Measurements from ENCODE around the gene SLC25A25.

The SLC25A25 gene

DNA sequence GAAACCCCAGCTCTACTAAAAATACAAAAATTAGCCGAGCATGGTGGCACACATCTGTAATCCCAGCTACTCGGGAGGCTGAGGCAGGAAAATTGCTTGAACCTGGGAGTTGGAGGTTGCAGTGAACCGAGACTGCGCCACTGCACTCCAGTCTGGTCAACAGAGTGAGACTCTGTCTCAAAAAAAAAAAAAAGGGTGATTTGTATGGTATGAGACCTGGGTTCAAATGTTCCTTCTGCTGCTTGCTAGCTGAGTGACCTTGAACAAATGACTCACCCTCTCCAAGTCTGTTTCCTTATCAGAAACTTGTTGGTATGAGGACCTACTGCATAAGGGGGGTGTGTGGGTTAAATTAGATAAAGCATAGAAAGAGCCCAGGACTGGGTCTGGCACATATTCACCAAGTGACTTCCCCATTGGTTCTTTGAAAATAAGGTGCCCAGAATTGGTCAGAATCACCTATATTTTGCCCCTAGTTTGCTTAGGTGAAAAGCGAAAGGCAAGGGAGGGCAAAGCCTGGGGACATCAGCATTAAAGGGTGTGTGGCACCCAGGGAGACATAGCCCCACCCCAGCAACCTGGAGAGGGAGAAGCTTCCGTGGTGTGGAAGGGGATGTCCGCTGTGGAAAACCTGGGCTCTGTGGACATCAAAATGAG, 9.9 kb downstream of the SLC25A25 start:
- no peak for DNase-seq

DNA sequence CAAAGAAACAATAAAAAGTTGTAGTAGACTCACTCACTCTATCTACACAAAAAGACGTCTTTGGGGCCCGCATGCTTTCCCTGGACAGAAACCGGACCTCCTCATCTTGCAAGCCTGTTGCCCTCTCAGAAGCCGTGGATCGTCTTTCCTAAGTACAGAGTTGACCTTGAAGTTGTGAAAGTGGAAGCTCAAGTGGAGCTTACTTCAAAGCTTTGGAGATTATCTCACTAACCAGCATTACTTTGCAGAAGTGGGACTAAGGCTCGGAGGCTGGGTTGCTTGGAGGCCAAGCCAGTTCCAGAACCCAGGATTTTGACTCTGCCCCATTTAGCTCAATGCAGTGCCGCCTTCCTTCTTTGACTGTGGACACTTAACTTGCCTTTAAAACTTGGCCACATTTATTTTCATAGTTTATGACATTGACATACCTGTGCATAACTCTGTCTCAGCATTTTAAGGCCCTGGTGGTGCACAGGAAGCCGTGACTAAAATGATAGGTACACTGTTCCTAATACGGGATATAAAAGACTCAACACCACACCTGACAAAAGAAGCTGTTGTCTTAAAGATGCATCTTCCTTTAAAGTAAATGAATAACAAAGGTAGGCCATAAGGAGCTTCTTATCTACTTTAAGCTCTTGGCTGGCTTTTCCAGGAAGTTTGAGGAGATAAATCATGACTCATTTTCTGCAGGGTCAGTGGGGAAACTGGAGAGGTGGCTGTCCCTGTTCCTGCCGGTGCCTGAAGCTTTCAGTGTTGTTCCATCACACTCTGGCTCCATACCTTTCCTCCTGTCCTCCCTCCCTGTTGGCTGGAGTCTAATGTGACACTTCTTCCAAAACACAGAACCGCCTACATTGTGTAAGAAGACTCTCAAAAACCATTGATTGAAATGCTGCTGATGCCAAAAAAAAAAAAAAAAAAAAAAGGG, 10.7 kb downstream of the SLC25A25 start:
- no peak for DNase-seq

DNA sequence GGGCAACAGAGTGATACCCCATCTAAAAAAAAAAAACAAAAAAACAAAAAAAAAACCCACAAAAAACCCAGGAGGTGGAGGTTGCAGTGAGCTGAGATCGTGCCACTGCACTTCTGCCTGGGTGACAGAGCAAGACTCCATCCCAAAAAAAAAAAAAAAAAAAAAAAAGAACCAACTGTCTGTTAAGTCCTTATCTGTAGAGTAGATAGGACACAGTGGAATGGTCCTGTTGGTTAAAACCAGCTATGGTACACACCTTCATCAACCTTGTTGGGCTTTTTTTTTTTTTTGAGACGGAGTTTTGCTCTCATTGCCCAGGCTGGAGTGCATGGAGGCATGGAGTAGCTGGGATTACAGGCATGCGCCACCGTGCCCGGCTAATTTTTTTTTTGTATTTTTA, 12.2 kb downstream of the SLC25A25 start:
- DNase-seq = no peak

DNA sequence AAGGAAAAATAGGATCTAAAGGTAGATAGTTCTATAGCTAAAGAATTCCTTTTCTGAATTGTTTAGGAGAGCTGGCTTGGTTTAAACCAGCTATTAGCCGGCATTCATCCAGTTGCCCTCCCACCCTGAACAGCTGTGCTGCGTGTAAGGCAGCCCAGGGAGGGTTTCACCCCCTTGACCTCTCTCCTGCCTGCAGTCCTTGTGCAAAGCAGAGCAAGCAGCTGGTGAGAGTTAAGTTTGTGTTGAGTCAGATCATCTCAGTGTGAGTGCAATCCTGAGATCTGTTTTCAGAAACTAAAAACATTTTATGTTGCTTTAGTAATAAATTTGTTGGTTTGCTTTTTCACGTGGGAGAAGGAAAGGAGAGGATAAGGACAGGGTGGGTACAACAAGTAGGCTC, 13.0 kb downstream of the SLC25A25 start:
- DNase-seq = peak; percentile 85

DNA sequence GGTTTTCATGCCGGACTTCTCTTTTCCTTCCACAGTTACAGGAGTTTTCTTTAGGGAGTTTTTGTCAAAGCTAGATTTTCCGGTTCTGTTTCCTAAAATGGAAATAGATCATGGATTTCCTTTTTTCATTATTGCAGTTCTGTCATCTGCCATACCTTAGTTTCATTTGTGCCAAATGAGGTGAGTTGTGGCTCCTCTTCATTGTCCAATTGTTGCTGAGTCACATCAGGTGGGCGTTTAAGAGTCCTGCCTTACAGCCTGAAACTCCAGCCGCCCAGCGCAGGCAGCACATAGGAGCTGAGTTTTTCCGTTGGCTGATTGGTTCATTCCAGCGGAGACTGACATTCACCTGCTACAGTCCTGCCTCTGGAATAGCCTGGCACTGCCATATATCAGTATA, 14.1 kb downstream of the SLC25A25 start:
- no peak for DNase-seq

DNA sequence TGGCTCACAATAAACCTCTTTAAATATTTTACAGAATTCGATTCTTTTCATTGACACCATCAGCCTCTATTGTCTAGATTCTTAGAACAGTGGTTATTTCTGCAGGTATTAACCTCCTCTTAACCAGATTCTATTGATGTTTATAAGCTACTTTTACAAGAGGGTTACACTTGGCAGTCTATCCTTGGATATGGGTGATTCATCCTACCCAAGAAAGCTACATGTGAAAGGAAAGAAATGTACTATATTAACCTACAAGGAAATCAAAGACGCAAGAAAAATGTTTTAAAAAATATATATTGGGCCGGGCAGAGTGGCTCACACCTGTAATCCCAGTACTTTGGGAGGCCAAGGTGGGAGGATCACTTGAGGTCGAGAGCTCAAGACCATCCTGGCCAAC, 16.7 kb downstream of the SLC25A25 start:
- no peak for DNase-seq

DNA sequence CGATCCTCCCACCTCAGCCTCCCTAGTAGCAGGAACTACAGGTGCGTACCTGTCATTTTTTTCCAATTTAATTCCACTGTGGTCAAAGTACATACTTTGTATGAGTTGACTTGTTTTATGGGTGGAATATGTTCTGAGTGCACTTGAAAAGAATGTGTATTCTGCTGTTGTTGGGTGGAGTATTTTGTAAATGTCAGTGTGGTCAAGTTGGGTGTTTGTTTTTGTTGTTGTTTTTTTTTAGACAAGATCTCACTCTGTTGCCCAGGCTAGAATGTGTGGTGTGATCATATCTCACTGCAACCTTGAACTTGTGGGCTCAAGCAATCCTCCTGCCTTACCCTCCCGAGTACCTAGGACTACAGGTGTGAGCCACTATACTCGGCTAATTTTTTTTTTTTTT, 17.9 kb downstream of the SLC25A25 start:
- DNase-seq = no peak

DNA sequence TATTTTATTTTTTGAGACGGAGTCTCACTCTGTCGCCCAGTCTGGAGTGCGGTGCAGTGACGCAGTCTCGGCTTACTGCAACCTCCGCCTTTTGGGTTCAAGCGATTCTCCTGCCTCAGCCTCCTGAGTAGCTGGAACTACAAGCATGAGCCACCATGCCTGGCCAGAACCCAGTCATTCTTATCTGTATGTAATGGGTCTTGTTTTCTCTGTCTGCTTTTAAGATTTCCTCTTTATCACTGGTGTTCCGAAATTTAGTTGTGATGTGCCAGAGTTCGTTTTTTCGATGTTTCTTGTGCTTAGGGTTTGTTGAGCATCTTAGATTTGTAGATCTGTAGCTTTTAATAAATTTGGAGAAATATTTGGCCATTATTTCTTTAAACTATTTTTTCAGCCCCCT, 19.2 kb downstream of the SLC25A25 start:
- DNase-seq = no peak

DNA sequence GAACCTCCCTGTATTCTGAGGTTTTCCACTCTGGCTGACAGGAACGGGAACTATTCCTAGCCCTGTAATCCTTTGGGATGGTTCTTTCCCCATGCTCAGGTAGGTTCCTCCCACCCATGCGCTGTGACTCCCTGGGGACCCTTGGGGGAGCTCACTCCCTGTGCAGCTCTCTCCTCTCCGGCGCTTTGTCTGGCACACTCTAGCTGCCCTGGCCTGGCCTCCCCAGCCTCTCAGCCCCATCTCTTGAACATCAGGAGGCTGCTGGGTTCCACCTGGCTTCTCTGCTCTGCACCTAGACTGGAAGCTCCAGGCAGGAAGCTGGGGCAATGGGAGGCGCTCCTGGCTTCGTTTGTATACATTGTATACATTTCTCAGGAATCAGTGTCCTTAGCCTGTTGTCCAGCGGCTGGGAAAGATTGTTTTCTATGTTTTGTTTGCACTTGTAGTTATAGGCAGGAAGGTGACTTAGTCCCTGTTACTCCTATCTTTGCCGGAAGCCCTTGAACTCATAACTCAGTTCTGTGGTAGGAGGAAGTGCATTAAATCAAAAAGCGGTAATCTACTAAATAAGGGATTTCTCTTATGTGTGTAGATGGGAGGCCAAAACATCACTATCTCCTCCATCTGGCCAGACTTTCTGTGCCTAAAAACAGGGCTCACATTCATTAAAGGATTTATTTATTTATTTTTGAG, 20.4 kb downstream of the SLC25A25 start:
- DNase-seq = no peak

DNA sequence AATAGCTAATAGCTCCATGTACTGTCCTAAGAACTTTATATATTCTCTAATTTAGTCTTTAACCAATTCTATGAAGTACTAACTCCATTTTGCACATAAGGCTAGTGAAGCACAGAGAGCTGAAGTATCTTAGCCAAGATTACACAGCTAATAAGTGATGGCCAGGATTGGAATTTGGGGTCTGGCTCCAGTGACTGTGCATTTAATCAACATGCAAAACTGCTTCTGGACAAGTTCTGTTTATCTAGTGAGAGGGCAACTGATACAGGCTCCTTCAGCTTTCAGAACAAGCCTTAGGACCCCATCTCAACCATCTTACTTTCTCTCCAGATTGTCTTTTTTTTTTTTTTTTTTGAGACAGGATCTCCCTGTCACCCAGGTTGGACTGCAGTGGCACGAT, 21.3 kb downstream of the SLC25A25 start:
- DNase-seq = no peak

DNA sequence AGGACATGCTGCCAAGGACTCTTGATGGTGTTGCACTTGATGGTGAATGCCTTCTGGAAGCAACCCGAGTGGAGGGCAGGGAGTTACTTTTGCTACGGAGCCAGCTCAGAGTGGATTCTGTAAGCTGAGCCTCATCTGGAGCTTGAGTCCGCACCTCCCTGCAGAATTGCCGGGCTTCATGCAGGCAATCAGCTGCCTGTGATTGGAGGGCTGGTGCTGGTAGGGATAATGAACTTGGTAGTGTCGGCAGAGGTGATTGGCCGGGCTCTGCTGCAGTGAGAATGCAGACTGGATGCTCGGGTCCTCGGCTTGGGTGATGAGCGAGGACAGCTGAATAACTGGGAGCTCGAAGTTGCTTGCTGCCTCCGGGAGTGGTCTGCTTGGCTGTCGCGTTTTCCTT, 23.1 kb downstream of the SLC25A25 start:
- peak; percentile 91 for DNase-seq

DNA sequence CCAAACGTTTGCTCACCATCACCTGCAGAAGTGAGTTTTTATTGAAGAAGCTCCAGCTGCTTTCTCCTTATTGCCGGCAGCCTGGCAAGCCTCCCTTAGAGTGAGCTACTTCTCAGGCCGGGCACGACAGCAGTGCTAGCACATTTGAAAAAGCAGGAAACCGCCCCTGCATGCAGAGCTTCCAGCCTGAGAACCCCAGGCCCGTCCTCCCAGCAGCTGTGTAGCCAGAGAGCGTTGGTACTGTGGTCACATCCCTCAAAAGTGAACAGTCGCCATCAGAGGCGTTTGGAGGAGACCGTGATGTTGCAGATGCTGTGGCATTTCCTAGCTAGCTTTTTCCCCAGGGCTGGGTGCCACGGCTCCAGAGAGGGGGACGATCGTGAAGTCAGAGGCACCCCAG, 23.5 kb downstream of the SLC25A25 start:
- DNase-seq = no peak

DNA sequence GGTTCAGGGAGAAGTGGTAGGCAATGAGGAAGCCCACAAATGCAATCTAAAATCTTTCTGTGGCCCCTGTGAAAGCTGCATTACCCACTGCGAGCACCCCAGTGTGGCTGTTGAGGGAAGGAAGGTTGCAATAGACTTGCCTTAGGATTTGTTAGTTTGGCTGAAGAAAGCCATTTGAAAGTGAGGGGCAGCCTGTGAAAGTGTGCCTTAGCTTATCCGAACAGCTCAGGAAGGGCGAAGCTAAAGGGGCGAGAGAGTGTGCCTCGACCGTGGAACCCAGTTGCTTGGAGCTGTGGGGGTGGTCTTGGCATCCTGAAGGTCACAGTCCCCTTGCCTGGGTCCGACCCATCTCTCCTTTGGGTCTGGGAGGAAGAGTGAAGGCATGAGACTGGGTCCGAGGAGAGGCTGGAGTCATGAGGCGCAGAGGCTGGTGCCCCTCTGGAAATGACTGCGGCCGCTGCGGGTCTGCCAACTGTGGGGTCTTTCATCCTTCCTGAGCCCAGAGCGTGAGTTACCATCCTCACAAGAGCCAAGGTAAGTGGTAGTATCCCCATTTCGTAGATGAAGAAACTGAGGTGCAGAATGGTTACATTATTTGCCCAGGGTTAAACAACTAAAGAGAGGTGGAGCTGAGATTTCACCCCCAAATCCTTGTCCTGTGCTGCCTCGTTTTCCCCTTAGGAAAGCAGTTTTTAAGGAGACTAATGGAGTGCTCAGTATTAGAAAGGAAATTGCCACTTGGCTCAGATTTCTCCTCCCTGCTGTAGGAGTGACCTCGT, 24.4 kb downstream of the SLC25A25 start:
- DNase-seq = no peak

DNA sequence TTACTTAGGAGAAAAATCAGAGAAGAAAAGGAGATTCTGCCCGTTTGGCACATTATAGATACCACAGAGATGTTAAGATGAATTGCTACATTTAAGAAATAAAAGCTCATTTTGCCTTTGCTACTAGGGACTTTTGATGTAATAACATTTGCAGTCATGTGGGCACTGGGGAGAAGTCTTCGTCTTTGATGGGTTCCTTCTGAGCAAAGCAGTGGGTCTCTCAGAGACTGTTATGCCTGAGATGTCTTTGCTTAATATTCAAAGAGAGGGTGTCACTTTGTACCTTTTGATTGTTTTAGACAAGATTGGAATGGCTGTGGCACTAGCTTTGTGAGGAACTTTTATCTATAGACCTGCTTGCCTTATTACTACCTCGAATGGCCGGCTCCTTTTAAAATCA, 25.0 kb downstream of the SLC25A25 start:
- DNase-seq = no peak

DNA sequence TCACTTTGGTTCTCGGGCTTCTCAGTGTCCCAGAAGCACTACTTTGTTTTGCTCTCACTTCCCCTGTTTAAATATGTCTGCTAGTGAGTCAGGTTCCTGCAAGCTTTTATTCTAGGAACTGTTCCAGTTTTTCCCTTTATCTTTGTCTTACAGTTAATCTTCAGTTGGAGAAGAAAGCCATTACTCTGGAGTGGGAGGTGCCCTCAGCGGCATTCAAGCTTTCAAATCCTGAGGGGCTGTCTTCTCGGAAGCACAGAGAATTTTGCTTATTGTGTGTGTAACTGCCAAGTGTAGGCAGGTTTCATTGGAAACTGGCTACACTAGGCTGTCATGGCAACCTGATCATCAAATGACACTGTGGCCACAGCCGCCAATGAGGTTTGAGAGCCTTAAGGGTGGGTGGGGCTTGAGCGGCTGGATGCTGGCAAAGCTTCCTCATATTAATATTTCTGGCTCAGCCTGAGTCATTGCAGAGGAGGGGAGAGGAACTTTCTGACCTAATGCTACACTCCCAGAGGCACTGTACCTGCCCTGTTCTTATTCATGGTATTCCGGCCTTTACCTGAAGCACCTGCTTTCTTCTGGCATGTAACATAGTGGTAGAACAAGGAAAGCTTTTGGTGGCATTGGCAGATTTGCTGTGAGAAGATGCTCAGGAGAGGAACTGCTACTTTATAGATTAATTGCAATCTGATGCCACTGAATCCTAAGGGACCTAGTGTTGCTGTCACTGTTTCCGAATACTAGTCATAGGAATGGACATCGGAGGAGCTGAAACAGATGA, 26.3 kb downstream of the SLC25A25 start:
- DNase-seq = peak; percentile 96

DNA sequence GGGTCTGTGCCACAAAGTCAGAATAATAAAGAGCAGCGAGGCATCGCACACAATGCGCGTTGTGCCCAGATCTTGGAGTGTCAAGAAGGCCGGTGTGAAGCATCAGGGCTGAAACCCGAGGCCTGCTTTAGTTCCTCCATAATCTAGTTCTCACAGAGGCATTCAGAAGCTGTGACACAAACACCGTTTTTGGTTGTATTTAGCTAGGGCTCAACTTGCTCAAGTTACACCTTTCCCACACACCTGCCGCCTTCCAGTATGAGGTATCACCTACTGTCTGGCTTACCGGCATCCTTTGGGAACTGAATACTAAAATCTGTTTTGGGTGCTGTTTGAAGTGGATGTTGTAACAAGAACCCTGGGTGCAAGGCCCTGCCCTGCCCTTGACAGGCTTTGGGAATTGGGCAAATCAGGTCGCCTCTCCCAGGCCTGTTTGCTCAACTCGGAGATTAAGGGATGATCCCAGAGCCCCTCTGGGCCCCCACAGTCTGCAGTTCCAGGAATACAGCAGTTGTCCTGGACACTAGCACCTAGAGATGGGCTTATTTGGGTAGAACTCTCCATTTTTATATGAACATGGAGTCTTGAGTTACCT, 27.0 kb downstream of the SLC25A25 start:
- no peak for DNase-seq

DNA sequence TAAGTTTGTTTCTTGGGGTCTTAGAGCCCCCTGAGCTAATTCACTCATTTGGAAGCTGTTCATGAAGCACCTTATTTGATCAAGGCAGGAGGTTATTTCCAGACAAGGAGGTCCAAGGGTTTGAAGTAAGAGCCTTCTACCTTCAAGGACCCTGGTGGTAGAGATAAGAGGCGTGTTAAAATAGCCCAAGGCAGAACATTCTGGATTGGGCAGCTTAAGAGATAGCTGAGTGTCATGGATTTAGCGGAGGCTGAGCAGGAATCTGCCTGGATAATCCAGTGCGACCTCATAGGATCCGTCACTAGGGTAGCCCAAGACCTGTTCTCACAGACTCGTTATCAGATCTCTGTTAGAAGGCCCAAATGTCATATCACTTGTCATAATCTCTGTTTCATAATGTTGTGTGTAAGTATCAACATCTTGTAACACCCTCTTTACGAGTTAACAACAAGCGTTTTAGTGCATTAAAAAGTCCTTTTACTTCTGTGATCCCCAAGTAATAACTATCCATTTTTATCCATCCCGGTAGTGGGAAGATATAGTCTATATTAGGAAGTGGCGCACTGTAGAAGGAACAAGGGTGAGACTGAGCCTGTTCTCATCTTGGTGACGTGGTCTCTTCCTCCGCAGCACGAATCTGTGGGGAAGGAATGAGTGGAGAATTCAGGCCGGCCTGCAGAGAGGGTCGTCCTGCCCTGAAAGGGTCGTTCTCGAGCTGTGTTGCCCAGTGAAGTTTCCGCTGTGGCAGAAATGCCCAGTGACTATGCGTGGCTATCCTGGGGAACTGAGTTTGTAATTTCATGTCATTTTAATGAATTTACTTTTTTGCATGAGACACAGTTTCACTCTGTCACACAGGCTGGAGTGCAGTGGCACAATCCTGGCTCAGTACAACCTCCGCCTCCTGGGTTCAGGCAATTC, 28.8 kb downstream of the SLC25A25 start:
- DNase-seq = no peak

DNA sequence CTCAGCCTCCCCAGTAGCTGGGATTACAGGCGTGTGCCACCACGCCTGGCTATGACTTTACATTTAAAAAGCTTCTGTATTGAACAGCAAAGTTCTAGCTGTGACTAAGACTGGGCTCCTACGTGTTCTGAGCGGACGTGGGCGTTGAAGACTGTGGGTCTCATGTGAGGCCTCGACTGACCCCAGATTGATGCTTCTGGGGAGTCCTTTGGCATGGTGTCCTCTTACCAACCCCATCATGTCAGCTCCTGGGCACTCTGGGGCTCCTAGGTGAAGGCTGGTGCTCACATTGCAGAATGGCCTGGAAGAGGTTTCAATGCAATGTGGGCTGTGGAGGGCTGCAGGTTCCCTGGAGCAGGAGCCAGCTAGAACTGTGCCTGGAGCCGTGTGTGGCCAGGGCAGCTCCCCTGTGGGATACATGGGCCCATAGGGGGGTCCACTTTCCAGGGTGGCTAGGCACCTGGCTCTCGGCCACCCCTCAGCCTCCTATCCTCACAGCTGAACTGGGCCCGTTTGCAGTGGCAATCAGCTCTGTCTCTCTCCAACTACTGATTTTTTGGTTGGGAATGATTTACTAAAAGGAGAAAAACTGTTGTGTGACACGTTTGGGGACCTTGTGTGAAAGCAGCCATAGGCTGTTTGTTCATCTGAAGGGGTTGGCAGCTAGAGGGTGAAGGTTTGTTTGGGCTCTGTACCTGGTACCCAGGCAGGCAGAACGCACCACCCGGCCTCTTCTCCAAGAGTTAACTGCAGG, 29.7 kb downstream of the SLC25A25 start:
- no peak for DNase-seq
